CD4-positive, alpha-beta T cell treated with Interferon alpha-2 for 1 hour (primary cell): Measurements from ENCODE around the gene BMERB1.
"Not testable (repeated sequence)": the region's sequence is repeated elsewhere in the genome, so short reads cannot be mapped to it uniquely, and the experiment has no call there.

Source experiments
- DNase-seq, 2 donors: peaks; one replicate each; pipeline ENCODE4 v3.0.0-alpha.2; 2020 to 2022

The BMERB1 gene

DNA sequence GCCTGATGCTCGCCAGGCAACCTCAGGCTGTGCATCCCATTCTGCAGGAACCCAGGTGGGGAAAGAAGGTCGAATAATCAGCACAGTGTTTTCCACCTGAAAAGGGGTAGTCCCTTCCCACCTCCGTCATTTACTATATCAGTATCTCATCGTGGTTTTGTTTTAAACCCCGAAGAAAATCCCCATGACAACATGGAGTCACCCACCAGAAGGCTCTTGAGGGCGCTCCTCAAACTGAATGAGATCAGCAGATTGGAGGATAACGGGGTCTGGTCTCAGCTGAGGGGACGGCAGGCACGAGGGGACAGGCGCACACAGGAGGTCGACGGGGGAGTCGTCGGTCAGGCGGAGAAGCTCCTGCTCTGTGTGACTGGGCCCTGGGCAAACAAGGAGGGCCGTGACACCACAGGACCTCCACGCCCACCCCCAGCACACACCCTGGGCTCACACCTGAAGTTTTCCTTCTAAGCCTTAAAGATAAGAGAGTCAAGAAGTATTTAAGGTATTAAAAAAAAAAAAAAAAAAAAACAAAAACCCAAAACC lies 164.3 kb downstream of the BMERB1 start:
- no peak for DNase-seq

DNA sequence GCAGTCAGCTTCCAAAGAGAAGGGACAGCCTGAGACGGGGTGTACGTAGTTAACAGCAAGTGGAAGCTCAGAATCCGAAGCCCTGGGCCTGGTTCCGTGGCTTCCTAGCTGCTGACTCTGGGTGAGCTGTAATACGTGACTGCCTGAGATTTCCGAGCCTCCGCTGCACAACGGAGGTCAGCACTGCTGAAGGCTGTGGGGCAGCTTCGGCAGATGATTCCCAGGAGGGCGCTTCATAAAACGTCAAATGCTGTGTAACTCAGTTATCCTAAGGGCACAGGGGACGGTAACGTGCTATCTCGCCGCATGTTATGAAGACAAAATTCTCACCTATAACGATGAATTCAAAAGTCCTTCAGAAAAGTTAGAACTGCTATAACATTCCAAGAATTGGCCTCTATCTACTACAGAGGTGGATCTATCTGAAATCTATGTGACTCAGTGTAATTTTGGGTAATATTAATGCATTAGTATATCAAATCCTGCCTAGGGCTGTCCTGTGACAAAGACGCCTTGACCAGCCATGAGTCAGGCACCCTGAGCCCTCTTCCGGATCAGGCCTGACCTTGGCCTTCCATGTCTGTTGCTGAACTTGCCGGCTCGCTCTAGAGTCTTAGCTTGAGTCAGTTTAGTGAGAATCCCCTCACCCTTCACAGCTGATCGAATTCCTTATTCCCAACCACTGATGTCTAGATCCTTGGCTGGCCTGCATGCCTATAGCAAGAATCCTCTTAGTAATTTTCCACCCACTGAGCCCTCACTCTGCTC lies 165.1 kb downstream of the BMERB1 start:
- DNase-seq, result no peak

GRCh38 chr16:15601212-15601879 lies 167.0 kb downstream of the BMERB1 start:
- no peak for DNase-seq

GRCh38 chr16:15602285-15603044 lies 168.1 kb downstream of the BMERB1 start:
- no peak for DNase-seq

DNA sequence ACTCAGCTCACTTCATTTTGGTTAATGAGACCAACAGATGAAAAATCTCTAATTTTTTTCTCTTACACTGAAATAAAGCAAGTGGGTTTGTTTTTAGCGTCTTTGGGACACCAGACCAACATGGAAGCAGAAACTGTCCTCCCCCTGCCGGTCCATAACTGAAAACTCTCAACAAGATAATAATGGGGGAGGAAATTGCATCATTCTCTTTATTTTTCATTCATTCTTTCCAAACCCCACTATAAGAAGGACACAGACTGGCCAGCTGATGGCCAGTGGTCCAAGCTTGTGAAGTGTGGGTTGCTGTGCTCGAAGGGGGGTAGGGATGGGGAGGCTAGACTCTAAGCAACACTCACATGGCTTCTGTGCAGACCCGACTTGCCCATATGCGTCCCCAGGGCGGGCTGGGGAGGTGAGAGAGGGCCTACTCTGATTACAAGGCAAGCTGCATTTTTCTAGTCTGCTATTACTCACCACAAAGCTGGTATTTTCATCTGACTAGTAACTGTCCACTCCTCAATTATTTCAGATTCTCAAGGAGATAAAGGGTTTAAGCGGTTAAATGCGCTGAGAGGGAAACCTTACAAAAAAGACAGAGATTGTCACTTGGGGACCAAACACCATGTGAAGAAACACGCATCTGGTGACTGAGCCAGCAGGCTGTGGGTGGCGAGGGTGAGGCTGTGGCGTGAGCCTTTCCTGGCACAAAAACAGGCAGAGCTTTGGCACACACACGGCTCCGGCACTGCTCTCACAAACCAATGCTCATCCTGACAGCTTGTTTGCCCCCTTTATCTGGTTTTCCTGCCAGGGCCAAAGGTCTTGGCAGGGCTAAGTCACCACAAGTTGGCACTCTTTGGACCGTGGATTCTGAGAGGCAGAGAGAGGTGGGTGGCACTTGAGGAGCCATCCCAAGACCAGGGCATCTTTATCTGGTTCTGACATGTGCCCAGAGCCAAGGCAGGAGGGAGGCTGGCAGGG lies 170.4 kb downstream of the BMERB1 start:
- DNase-seq, result no peak

DNA sequence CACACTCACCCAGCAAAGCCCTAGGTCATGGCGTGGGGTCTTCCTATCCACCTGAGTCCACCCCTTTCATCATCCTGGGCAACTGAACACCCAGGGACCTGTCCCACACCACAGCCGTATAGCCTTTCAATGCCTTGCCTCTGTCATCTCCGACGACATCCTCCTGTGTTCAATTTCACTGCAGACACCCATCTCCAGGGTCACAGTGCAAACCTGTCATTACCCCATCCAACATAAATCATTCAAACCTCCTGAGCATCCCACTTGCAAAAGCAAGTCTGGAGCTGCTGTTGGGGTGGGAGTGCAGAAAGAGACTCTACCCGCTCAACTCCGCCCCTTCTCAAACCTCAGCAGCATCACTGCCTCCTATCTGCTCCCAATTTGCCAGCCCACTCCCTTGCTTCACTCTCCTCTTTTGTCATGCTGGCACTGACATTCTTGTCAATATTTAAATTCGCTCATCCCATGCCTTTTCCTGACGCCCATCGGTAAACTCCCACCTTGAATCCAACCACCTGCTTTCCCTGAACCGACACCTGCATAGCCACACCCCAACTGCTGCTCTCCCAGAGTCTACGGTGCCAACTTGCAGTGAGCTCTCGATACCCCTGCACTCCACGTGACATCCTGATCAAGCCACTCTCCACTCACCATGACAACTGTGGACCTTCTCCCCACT lies 171.6 kb downstream of the BMERB1 start:
- no peak for DNase-seq

GRCh38 chr16:15606518-15607220 lies 172.3 kb downstream of the BMERB1 start:
- DNase-seq, result no peak

- not testable (repeated sequence) for DNase-seq
These were observed 172.9 kb downstream of the BMERB1 start for GRCh38 chr16:15607221-15607699.

DNA sequence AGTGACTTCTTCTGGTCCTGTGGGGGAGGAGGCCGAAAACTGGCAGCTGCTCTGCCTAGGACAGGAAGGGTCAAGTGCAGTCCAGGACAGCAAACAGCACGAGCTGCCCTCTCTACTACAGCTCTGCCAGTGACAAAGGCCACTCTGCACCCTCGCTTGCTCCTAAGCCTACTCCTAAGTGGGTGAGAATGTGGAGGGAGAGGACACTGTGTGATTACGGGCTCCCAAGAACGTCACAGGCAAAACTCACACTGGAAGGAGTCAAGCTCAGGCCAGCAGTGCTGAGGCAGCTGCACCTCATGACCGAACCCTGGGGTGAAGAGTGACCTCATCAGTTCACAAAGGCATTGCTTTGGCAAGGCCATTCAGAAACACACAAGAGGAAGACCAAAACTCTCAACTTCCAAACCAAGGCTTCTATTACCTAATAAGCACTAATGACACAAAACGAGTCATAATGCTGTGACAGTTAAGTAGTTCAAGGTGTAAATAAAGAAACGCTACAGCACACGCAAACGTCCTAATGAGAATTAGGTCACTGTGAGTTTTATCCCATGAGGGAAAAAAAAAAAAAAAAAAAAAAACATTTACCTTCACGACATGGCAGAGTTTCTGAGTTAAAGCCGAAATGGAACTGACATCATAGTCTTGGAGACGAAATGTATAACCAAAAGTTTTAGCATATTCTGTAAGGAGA lies 173.5 kb downstream of the BMERB1 start:
- DNase-seq, result peak in 1 of 2 donors; percentile 36

DNA sequence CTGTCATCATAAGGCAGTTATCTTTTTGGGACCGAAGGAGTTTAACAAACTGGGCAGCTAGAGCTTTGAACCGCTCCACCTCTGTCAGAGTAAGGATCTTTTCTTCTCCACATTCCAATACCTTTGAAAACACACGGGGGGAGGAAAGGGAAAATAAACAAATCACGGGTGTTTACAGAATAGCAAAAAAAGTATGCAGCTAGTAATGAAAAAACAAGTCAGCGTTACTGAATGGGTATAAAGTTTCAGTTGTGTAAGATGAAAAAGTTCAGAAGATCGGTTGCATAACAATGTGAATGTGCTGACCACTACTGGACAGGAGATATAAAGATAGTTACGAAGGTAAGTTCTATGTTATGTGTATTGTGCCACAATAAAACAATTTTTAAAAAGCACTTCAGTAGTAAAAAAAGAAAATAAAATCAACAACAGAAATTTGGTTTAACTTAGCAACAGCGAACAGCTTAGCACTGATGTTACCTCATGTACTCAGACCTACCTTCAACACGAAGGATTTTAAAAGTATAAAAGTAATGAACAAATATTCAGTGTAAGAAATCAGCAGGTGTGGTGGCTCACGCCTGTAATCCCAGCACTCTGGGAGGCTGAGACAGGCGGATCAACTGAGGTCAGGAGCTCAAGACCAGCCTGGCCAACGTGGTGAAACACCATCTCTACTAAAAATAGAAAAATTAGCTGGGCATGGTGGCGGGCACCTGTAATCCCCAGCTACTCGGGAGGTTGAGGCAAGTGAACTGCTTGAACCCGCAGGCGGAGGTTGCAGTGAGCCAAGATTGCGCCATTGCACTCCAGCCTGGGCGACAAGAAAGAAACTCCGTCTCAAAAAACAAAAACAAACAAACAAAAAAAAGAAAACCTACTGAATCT lies 174.3 kb downstream of the BMERB1 start:
- DNase-seq, result no peak

- DNase-seq, result no peak
These were observed 174.9 kb downstream of the BMERB1 start for GRCh38 chr16:15609286-15609649.

- no peak for DNase-seq
These were observed 176.0 kb downstream of the BMERB1 start for GRCh38 chr16:15610369-15610871.

- no peak for DNase-seq
These were observed 177.2 kb downstream of the BMERB1 start for GRCh38 chr16:15611610-15612009.

GRCh38 chr16:15613676-15614075 lies 179.3 kb downstream of the BMERB1 start:
- DNase-seq, result no peak

DNA sequence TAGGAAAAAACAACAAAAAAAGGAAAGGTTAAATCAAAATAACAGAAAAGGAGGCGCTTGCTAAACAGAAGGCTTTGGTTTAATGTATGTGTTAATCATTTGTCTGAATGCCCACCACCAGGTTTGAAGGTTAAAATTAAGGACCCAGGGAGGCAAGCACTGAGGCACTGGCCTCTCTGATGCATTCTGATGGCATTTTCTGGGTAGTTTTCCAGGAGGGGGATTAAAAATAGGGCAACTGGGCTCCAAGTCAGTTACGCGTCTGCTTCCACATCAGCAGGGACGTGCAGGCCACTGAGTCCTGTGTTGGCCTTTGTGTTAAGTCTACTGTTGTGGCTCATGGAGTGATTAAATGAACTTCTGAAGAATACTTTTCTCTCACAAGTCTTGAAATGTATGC lies 181.6 kb downstream of the BMERB1 start:
- no peak for DNase-seq

- no peak for DNase-seq
These were observed 182.2 kb downstream of the BMERB1 start for GRCh38 chr16:15616475-15617165.

DNA sequence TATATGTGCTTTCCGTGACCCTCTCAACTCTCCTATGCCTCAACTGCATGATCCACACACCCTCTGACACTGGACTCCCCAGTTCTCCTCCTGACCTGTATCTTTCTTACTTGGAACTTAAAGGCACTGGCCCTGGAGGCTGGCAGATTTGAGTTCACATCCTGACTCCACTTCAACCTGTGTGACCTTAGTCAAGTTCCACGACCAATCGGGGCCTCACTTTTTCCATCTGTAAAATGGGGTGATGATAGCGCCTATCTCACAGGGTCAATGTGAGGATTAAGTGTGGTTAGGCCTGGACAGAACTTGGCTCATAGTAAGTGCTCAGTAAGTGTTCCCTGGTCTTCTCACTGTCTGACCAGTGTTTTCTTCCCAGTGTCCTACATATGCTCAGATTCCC lies 183.5 kb downstream of the BMERB1 start:
- DNase-seq, result no peak

- DNase-seq, result no peak
These were observed 184.0 kb downstream of the BMERB1 start for GRCh38 chr16:15618392-15618791.
